Panc1 (cell line): ENCODE measurements around the gene CYP27C1. TPM values are rescaled to one million over a fixed set of nuclear protein-coding genes. Genes with fewer than 3 reads are reported as not detected.
"Not testable (repeated sequence)": the region's sequence is repeated elsewhere in the genome, so short reads cannot be mapped to it uniquely, and the experiment has no call there.

Experiments used
- ATAC-seq: fragments of 200-7000 bp; cut with Tn5 transposase; 2 replicates; pipeline ENCODE4 v1.9.1; 2020; ENCODE audit warnings: mild to moderate bottlenecking, moderate library complexity
- BruUV-seq: library from RNA; stranded (reverse); fragments of 400-500 nt; replicated peaks from 2 replicates; lab custom pipeline; 2021; lab: Mats Ljungman, UMichigan
- CTCF ChIA-PET: fragments of 300-600 bp; sonication (Branson Sonifier 250); formaldehyde crosslinking; loops from one replicate; lab custom pipeline; 2022; ENCODE audit warnings: antibody characterized with exemption; lab: Charles Lee
- POLR2A ChIA-PET: fragments of 300-600 bp; sonication (Branson Sonifier 250); formaldehyde crosslinking; loops from one replicate; lab custom pipeline; 2022; ENCODE audit warnings: antibody characterized with exemption; lab: Charles Lee
- DNase-seq: peaks from one replicate; pipeline ENCODE4 v3.0.0-alpha.2; 2010; ENCODE audit warnings: low read depth, low spot score
- H3K27ac ChIP-seq: 2 replicates; pipeline ENCODE4 v1.5.1; 2011; ENCODE audit warnings: mild to moderate bottlenecking, low read length, inconsistent platforms
- H3K27me3 ChIP-seq: fragments of 200-500 bp; sonication (Bioruptor generic); 2 replicates; pipeline ENCODE4 v1.6.0; 2014; ENCODE audit warnings: low read length, inconsistent platforms; ENCODE audit not compliant: control insufficient read depth, insufficient read depth
- H3K36me3 ChIP-seq: fragments of 200-500 bp; sonication (Bioruptor generic); 2 replicates; pipeline ENCODE4 v1.5.1; 2014; ENCODE audit warnings: inconsistent platforms, mild to moderate bottlenecking, low read length, moderate library complexity; ENCODE audit not compliant: control insufficient read depth, insufficient read depth
- H3K4me1 ChIP-seq: 2 replicates; pipeline ENCODE4 v1.5.1; 2011; ENCODE audit warnings: inconsistent platforms, mild to moderate bottlenecking, low read length, moderate library complexity; ENCODE audit not compliant: control insufficient read depth, insufficient read depth
- H3K4me3 ChIP-seq, 2 experiments: 2 replicates each; pipeline ENCODE4 v1.5.1; 2011 to 2012; ENCODE audit warnings: low read depth in 2 of 2, low read length in 2 of 2, mild to moderate bottlenecking in 2 of 2, inconsistent platforms in 1 of 2, moderate library complexity in 1 of 2
- H3K9me3 ChIP-seq: fragments of 200-500 bp; sonication (Bioruptor generic); 2 replicates; pipeline ENCODE4 v1.5.1; 2014; ENCODE audit warnings: low read depth, mild to moderate bottlenecking, inconsistent platforms, low read length, moderate library complexity; ENCODE audit not compliant: control insufficient read depth, insufficient read depth
- POLR2AphosphoS5 ChIP-seq: IDR thresholded peaks from 2 replicates; pipeline ENCODE4 v1.6.1; 2012; ENCODE audit warnings: mild to moderate bottlenecking, low read depth, low read length, moderate library complexity
- SIN3A ChIP-seq: IDR thresholded peaks from 2 replicates; pipeline ENCODE4 v1.6.1; 2012; ENCODE audit warnings: low read depth, mild to moderate bottlenecking, low read length, moderate library complexity, borderline replicate concordance; ENCODE audit not compliant: insufficient read depth
- TCF7L2 ChIP-seq: IDR thresholded peaks from 2 replicates; pipeline ENCODE4 v1.6.1; 2011; ENCODE audit warnings: mild to moderate bottlenecking, low read depth, low read length, inconsistent platforms
- in situ Hi-C: cut with HindIII; loops from 2 replicates; pipeline ENCODE4 v1.10.0; 2016; ENCODE audit warnings: low sequenced_read_pairs, low pct_unique_long_range_greater_than_20kb
- intact Hi-C: fragments of 100-400 bp; cut with micrococcal nuclease; formaldehyde crosslinking; loops from one replicate; pipeline ENCODE4 v1.10.0; 2022; ENCODE audit not compliant: unreplicated experiment
- total RNA-seq: library from RNA; stranded (reverse); gene quantifications from one replicate; pipeline ENCODE4 v1.2.1, GENCODE V29; 2021; ENCODE audit not compliant: unreplicated experiment
- TF ChIP-seq, protein P1 (sequence below): fragments of 450-650 bp; IDR thresholded peaks from 2 replicates; pipeline ENCODE4 v1.5.1; 2017; ENCODE audit warnings: mild to moderate bottlenecking
- TF ChIP-seq, protein P2 (sequence below), 2 experiments: IDR thresholded peaks; 2 replicates each; pipeline ENCODE4 v1.6.1; 2011 to 2012; ENCODE audit warnings: low read depth in 2 of 2, control low read depth in 1 of 2, low read length in 1 of 2, mild to moderate bottlenecking in 1 of 2, moderate library complexity in 1 of 2; ENCODE audit not compliant: insufficient read depth in 1 of 2

CYP27C1 gene
- total RNA-seq, 1 experiment from 2014 or later = 5.7 TPM

DNA sequence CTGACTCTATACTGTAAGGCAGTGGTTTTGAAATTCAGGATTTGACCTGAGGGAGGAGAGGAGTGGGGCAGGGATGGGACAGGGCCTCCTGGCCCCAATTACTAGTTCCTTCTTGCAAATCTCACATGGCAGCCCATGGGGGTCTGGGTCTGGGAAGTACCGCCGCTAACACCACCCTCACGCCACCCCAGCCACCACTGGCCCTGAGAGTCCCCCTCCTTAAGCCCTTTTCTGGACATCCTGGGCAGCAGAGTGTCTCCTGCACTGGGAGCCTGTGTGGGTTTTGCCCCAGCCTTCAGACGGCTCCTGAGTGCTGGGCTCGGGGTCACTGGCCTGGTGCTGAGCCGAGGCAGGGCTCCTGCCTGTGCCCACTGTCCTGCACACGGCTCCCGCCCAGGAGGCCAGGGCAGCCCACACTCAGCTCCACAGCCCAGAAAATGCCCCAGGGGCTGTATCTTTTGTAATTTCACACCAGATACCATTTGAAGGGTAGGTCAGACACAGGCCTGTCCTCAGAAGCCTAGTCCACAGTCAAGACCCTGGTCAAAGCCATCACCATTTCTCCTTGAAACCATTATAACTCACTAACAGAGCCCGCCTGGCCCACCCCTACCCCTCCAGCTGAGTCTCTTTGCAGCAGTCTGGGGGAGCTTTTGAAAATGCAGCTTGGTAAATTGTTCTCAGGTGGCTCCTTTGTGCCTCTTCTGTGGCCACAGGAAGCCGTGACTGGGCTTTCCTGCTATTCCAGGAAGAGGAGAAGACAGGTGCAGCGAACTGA lies 55.1 kb downstream of the CYP27C1 start (continued):
- TF ChIP-seq, protein P1, sequence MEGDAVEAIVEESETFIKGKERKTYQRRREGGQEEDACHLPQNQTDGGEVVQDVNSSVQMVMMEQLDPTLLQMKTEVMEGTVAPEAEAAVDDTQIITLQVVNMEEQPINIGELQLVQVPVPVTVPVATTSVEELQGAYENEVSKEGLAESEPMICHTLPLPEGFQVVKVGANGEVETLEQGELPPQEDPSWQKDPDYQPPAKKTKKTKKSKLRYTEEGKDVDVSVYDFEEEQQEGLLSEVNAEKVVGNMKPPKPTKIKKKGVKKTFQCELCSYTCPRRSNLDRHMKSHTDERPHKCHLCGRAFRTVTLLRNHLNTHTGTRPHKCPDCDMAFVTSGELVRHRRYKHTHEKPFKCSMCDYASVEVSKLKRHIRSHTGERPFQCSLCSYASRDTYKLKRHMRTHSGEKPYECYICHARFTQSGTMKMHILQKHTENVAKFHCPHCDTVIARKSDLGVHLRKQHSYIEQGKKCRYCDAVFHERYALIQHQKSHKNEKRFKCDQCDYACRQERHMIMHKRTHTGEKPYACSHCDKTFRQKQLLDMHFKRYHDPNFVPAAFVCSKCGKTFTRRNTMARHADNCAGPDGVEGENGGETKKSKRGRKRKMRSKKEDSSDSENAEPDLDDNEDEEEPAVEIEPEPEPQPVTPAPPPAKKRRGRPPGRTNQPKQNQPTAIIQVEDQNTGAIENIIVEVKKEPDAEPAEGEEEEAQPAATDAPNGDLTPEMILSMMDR = no peak

DNA sequence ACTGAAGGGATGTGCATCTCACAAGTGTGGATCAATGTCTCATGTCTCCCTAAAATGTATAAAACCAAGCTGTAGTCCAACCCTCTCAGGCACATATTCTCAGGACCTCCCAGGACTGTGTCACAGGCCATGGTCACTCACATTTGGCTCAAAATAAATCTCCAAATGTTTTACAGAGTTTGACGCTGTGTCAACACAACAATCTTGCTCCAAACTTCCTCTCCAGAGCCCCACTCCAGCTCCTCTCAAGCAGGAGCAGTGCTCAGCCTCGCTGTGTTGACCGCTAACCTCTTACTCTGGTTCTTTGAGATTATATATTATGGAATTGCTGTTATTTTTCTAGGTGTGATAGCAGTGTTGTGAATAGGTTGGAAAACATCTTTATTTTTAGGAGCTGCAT lies 56.2 kb downstream of the CYP27C1 start:
- Histone ChIP-seq H3K27me3 (no peaks in the 10 kb centered on the region; the same call in 1 of the 2 replicates), H3K4me3 (no peak overlapping the region), H3K27ac (no peak overlapping the region), H3K9me3 (no peaks in the 10 kb centered on the region), H3K4me1 (peaks cover 11% of the 10 kb centered on the region), H3K36me3 (no peaks in the 10 kb centered on the region)
- no TSS peak for BruUV-seq
- DNase-seq = no peak
- ChIA-PET POLR2A (no interaction called here), CTCF (no interaction called here)
- no peak for TF ChIP-seq TCF7L2
- TF ChIP-seq, protein P2, sequence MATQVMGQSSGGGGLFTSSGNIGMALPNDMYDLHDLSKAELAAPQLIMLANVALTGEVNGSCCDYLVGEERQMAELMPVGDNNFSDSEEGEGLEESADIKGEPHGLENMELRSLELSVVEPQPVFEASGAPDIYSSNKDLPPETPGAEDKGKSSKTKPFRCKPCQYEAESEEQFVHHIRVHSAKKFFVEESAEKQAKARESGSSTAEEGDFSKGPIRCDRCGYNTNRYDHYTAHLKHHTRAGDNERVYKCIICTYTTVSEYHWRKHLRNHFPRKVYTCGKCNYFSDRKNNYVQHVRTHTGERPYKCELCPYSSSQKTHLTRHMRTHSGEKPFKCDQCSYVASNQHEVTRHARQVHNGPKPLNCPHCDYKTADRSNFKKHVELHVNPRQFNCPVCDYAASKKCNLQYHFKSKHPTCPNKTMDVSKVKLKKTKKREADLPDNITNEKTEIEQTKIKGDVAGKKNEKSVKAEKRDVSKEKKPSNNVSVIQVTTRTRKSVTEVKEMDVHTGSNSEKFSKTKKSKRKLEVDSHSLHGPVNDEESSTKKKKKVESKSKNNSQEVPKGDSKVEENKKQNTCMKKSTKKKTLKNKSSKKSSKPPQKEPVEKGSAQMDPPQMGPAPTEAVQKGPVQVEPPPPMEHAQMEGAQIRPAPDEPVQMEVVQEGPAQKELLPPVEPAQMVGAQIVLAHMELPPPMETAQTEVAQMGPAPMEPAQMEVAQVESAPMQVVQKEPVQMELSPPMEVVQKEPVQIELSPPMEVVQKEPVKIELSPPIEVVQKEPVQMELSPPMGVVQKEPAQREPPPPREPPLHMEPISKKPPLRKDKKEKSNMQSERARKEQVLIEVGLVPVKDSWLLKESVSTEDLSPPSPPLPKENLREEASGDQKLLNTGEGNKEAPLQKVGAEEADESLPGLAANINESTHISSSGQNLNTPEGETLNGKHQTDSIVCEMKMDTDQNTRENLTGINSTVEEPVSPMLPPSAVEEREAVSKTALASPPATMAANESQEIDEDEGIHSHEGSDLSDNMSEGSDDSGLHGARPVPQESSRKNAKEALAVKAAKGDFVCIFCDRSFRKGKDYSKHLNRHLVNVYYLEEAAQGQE (IDR thresholded peaks at IDR 0.05; ENCODE audit: insufficient read depth in 1 of 2, low read depth in 2 of 2, low read length in 1 of 2) = no peak
- TF ChIP-seq SIN3A = no peak
- TF ChIP-seq POLR2AphosphoS5 = no peak
- TF ChIP-seq, protein P1 = no peak
- no peak for ATAC-seq
- intact Hi-C loops = no loop called here
- in situ Hi-C loops = no loop called here

DNA sequence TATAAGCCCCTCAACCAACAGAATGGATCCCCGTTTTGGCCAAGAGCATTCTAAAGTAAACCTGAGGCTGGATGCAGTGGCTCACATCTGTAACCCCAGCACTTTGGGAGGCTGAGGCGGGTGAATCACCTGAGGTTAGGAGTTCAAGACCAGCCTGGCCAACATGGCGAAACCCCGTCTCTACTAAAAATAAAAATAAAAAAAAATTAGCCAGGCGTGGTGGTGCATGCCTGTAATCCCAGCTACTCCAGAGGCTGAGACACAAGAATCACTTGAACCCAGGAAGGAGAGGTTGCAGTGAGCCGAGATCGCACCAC lies 57.1 kb downstream of the CYP27C1 start:
- CTCF ChIA-PET, intact Hi-C loops: not testable (repeated sequence)
- H3K4me1 ChIP-seq = peaks cover 11% of the 10 kb centered on the region

More for the DNA sequence above, 57.1 kb downstream of the CYP27C1 start:
- in situ Hi-C loops, DNase-seq, ATAC-seq, H3K27me3 ChIP-seq, H3K4me3 ChIP-seq, BruUV-seq, H3K36me3 ChIP-seq, POLR2A ChIA-PET, H3K9me3 ChIP-seq, H3K27ac ChIP-seq: not testable (repeated sequence)
